HepG2 (cell line): ENCODE data around the gene PPBP. TPM values are rescaled to one million over a fixed set of nuclear protein-coding genes. Genes with fewer than 3 reads are reported as not detected.

ENCODE experiments used
- EP300 ChIP-seq, 3 experiments: sonication (generic) in 1 of 3; formaldehyde crosslinking in 1 of 3; IDR thresholded peaks; 2 replicates each; pipeline versions ENCODE4 v1.5.1 to v1.6.1; 2011 to 2020; ENCODE audit warnings: low read depth in 2 of 3, low read length in 2 of 3, borderline replicate concordance in 1 of 3, improper control_type of control experiment in 1 of 3, mild to moderate bottlenecking in 1 of 3, missing genetic modification reagents in 1 of 3, moderate library complexity in 1 of 3
- NFKB2 ChIP-seq: sonication (generic); formaldehyde crosslinking; IDR thresholded peaks from 2 replicates; pipeline ENCODE4 v1.4.0; 2020; ENCODE audit warnings: missing genetic modification reagents, borderline replicate concordance
- SIN3B ChIP-seq: fragments of 150-350 bp; IDR thresholded peaks from 2 replicates; pipeline ENCODE4 v1.6.1; 2014; ENCODE audit warnings: low read length
- SMARCE1 ChIP-seq: fragments of 450-650 bp; IDR thresholded peaks from 2 replicates; pipeline ENCODE4 v1.6.1; 2017; ENCODE audit warnings: borderline replicate concordance
- ZMYM2 ChIP-seq: sonication (generic); formaldehyde crosslinking; IDR thresholded peaks from 2 replicates; pipeline ENCODE4 v1.8.0; 2022; ENCODE audit warnings: mild to moderate bottlenecking, missing genetic modification reagents
- ZNF558 ChIP-seq: sonication (generic); formaldehyde crosslinking; IDR thresholded peaks from 2 replicates; pipeline ENCODE4 v1.9.0; 2022; ENCODE audit warnings: mild to moderate bottlenecking, missing genetic modification reagents, borderline replicate concordance
- ZNF7 ChIP-seq: IDR thresholded peaks from 2 replicates; pipeline ENCODE4 v1.6.1; 2016; ENCODE audit warnings: missing biosample characterization, missing genetic modification reagents
- ZNF781 ChIP-seq: sonication (generic); formaldehyde crosslinking; IDR thresholded peaks from 2 replicates; pipeline ENCODE4 v1.5.1; 2020; ENCODE audit warnings: borderline replicate concordance, mild to moderate bottlenecking, missing genetic modification reagents; ENCODE audit errors: not compliant biosample characterization
- polyA plus RNA-seq, 8 experiments: library from polyadenylated mRNA; depleted of rRNA in 3 of 8; stranded (reverse) in 7 of 8; unstranded in 1 of 8; fragments of >200 nt; fragmentation: Illumina TruSeq in 4 of 8; extraction: Trizol in 4 of 8; gene quantifications; 2 replicates each; pipeline versions ENCODE4 v1.2.1 to v1.2.3, GENCODE V29; 2011 to 2016; ENCODE audit warnings: low read depth in 4 of 8, missing spikeins in 1 of 8, mixed read lengths in 1 of 8; ENCODE audit not compliant: insufficient read depth in 1 of 8
- total RNA-seq, 5 experiments: library from RNA; depleted of rRNA; stranded (reverse); fragments of >200 nt; fragmentation: Illumina TruSeq; extraction: Trizol; gene quantifications; 2 replicates each; pipeline ENCODE4 v1.2.3, GENCODE V29; 2016; ENCODE audit warnings: low read depth in 1 of 5
- TF ChIP-seq, protein P1 (sequence below): sonication (generic); formaldehyde crosslinking; IDR thresholded peaks from 2 replicates; pipeline ENCODE4 v1.5.0; 2020; ENCODE audit warnings: mild to moderate bottlenecking, missing genetic modification reagents
- TF ChIP-seq, protein P2 (sequence below): sonication (generic); formaldehyde crosslinking; IDR thresholded peaks from 2 replicates; pipeline ENCODE4 v1.8.1; 2023; ENCODE audit warnings: mild to moderate bottlenecking, missing genetic modification reagents, borderline replicate concordance
- TF ChIP-seq, protein P3 (sequence below): sonication (generic); formaldehyde crosslinking; IDR thresholded peaks from 2 replicates; pipeline ENCODE4 v1.4.0; 2020; ENCODE audit warnings: mild to moderate bottlenecking, missing genetic modification reagents

Gene PPBP
- total and polyA plus RNA-seq, 2 of the 13 experiments (the other 11 are each of a cell fraction or from before 2014, with no cell fraction given) = not detected

DNA sequence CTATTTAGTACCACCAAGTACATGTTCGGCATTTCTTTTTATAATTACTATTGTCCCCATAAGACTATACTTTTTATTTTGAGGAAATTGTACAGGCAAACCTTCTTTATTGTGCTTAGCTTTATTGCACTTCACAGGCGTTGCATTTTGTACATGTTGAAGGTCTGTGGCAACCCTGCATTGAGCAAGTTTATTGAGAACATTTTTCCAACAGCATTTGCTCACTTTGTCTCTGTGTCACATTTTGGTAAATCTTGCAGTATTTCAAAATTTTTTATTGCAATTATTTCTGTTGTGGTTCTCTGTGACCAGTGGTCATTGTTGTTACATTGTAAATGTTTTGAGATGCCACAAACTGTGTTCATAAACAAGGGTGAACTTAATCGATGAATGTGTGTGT lies 21.3 kb upstream of the PPBP start (continued):
- TF ChIP-seq, protein P1, sequence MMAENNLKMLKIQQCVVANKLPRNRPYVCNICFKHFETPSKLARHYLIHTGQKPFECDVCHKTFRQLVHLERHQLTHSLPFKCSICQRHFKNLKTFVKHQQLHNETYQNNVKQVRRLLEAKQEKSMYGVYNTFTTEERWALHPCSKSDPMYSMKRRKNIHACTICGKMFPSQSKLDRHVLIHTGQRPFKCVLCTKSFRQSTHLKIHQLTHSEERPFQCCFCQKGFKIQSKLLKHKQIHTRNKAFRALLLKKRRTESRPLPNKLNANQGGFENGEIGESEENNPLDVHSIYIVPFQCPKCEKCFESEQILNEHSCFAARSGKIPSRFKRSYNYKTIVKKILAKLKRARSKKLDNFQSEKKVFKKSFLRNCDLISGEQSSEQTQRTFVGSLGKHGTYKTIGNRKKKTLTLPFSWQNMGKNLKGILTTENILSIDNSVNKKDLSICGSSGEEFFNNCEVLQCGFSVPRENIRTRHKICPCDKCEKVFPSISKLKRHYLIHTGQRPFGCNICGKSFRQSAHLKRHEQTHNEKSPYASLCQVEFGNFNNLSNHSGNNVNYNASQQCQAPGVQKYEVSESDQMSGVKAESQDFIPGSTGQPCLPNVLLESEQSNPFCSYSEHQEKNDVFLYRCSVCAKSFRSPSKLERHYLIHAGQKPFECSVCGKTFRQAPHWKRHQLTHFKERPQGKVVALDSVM (CRISPR knock-in tag) = no peak
- TF ChIP-seq ZNF781 (no peak), EP300 (IDR thresholded peaks at IDR 0.05; ENCODE audit: low read depth in 2 of 2, low read length in 2 of 2) (no peak), EP300 (CRISPR knock-in tag; IDR thresholded peaks at IDR 0.05; ENCODE audit: borderline replicate concordance) (no peak), ZMYM2 (CRISPR knock-in tag) (no peak), ZNF7 (CRISPR knock-in tag) (no peak), SMARCE1 (no peak), NFKB2 (CRISPR knock-in tag) (no peak), SIN3B (no peak), ZNF558 (no peak)
- TF ChIP-seq, protein P2, sequence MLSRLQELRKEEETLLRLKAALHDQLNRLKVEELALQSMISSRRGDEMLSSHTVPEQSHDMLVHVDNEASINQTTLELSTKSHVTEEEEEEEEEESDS (CRISPR knock-in tag) = no peak
- TF ChIP-seq, protein P3, sequence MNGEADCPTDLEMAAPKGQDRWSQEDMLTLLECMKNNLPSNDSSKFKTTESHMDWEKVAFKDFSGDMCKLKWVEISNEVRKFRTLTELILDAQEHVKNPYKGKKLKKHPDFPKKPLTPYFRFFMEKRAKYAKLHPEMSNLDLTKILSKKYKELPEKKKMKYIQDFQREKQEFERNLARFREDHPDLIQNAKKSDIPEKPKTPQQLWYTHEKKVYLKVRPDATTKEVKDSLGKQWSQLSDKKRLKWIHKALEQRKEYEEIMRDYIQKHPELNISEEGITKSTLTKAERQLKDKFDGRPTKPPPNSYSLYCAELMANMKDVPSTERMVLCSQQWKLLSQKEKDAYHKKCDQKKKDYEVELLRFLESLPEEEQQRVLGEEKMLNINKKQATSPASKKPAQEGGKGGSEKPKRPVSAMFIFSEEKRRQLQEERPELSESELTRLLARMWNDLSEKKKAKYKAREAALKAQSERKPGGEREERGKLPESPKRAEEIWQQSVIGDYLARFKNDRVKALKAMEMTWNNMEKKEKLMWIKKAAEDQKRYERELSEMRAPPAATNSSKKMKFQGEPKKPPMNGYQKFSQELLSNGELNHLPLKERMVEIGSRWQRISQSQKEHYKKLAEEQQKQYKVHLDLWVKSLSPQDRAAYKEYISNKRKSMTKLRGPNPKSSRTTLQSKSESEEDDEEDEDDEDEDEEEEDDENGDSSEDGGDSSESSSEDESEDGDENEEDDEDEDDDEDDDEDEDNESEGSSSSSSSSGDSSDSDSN = no peak
